ENCODE data around the gene DUSP3.

DUSP3 gene

GRCh38 chr17:43769426-43769825 is 9.4 kb downstream of the DUSP3 start:
- no peak for DNase-seq (ENCODE audit: low read depth in 2 of 2)

- DNase-seq (ENCODE audit: low read depth in 2 of 2): no peak
Measured at GRCh38 chr17:43768943-43769342, 9.8 kb downstream of the DUSP3 start.

- DNase-seq (ENCODE audit: low read depth in 2 of 2): no peak
Measured at GRCh38 chr17:43768382-43768781, 10.4 kb downstream of the DUSP3 start.

- DNase-seq (ENCODE audit: low read depth in 2 of 2): no peak
Measured at GRCh38 chr17:43767713-43768059, 11.1 kb downstream of the DUSP3 start.

- DNase-seq (ENCODE audit: low read depth in 2 of 2): no peak
Measured at GRCh38 chr17:43767053-43767712, 11.6 kb downstream of the DUSP3 start.

- DNase-seq (ENCODE audit: low read depth in 2 of 2): peak; percentile 25 to 36
Measured at GRCh38 chr17:43766413-43767052, 12.2 kb downstream of the DUSP3 start.

- DNase-seq (ENCODE audit: low read depth in 2 of 2): peak; percentile 81 to 86
Measured at GRCh38 chr17:43760254-43760852, 18.4 kb downstream of the DUSP3 start.

GRCh38 chr17:43759836-43760235 is 18.9 kb downstream of the DUSP3 start:
- DNase-seq (ENCODE audit: low read depth in 2 of 2): no peak

GRCh38 chr17:43758497-43759174 is 20.1 kb downstream of the DUSP3 start, which contains the start of gene SOST:
TSS of gene SOST (minus strand) at chr17:43758791. CDS start at chr17:43758741, 50 bp downstream.
- no peak for DNase-seq (ENCODE audit: low read depth in 2 of 2)

- DNase-seq (ENCODE audit: low read depth in 2 of 2): no peak
Measured at GRCh38 chr17:43758086-43758485, 20.7 kb downstream of the DUSP3 start.

GRCh38 chr17:43757171-43757660 is 21.6 kb downstream of the DUSP3 start:
- DNase-seq (ENCODE audit: low read depth in 2 of 2): no peak

- no peak for DNase-seq (ENCODE audit: low read depth in 2 of 2)
Measured at GRCh38 chr17:43756201-43756600, 22.6 kb downstream of the DUSP3 start.

- peak in 1 of 2 donors; percentile 16 for DNase-seq (ENCODE audit: low read depth in 2 of 2)
Measured at GRCh38 chr17:43755389-43755875, 23.3 kb downstream of the DUSP3 start.

GRCh38 chr17:43754947-43755346 is 23.8 kb downstream of the DUSP3 start:
- no peak for DNase-seq (ENCODE audit: low read depth in 2 of 2)

GRCh38 chr17:43753493-43754129 is 25.2 kb downstream of the DUSP3 start:
- no peak for DNase-seq (ENCODE audit: low read depth in 2 of 2)

GRCh38 chr17:43750153-43750552 is 28.6 kb downstream of the DUSP3 start:
- no peak for DNase-seq (ENCODE audit: low read depth in 2 of 2)

- DNase-seq (ENCODE audit: low read depth in 2 of 2): no peak
Measured at GRCh38 chr17:43745541-43745940, 33.2 kb downstream of the DUSP3 start.

GRCh38 chr17:43741636-43742035 is 37.1 kb downstream of the DUSP3 start:
- DNase-seq (ENCODE audit: low read depth in 2 of 2): no peak

GRCh38 chr17:43740541-43740940 is 38.2 kb downstream of the DUSP3 start:
- no peak for DNase-seq (ENCODE audit: low read depth in 2 of 2)

GRCh38 chr17:43737722-43738121 is 41.1 kb downstream of the DUSP3 start:
- DNase-seq (ENCODE audit: low read depth in 2 of 2): no peak

- DNase-seq (ENCODE audit: low read depth in 2 of 2): no peak
Measured at GRCh38 chr17:43736389-43736788, 42.4 kb downstream of the DUSP3 start.

GRCh38 chr17:43734376-43734775 is 44.4 kb downstream of the DUSP3 start:
- no peak for DNase-seq (ENCODE audit: low read depth in 2 of 2)
